Right lobe of liver (tissue), 4 donors: ENCODE results near the gene CYP4F22.

Experiments used
- CTCF ChIP-seq, 4 donors: fragments of 200-600 bp in 3 of 4; fragments of 450-650 bp in 1 of 4; IDR thresholded peaks; one replicate each; pipeline versions ENCODE4 v1.5.1 to v1.8.0; 2016 to 2022; ENCODE audit warnings: antibody characterized with exemption in 4 of 4, mild to moderate bottlenecking in 2 of 4
- POLR2A ChIP-seq: fragments of 450-650 bp; IDR thresholded peaks from one replicate; pipeline ENCODE4 v1.6.1; 2017; ENCODE audit warnings: antibody characterized with exemption, mild to moderate bottlenecking
- donor health status: DM: no; HTN: no; CAD: no.
- donor health status: DM: no; HTN: no; CAD: no.
- donor health status: DM: no; HTN: yes; CAD: no.

GRCh38 chr19:15467734-15468214 lies 40.6 kb upstream of the CYP4F22 start:
- TF ChIP-seq CTCF (IDR thresholded peaks at IDR 0.05) (no peak), POLR2A (no peak)
